Activated CD4-positive, alpha-beta T cell treated with anti-CD3 and anti-CD28 coated beads for 24 hours (primary cell): ENCODE measurements around the gene CASD1.

Source experiments
- DNase-seq, 2 donors: peaks; one replicate each; pipeline ENCODE4 v3.0.0-alpha.2; 2020; ENCODE audit warnings: low read depth in 2 of 2

The CASD1 gene

GRCh38 chr7:94509264-94509886, at the start of gene CASD1:
Gene CASD1 (plus strand): TSS chr7:94509809. CDS start chr7:94510085, 276 bp downstream.
- DNase-seq = peak; percentile 15 to 29

GRCh38 chr7:94466516-94466915, 43.1 kb upstream of the CASD1 start:
- no peak for DNase-seq

DNA sequence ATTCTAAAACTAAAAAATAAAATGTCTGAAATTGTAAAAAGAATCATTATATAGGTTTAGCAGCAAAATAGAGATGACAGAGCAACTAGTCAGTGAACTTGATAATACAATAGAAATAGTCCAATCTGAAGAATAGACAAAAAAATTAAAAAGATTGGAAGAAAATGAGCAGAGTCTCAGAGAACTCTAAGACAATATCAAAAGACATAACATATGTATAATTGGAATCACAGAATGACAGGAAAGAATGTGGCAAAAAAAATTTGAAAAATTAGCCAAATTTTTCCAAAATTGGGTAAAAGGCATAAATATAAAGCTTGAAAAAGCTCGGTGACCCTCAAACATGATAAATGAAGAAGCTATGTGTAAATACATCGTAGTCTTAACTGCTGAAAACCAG, 38.0 kb upstream of the CASD1 start:
- DNase-seq = no peak

- DNase-seq = no peak
Observed at GRCh38 chr7:94472608-94473007, 37.0 kb upstream of the CASD1 start.

DNA sequence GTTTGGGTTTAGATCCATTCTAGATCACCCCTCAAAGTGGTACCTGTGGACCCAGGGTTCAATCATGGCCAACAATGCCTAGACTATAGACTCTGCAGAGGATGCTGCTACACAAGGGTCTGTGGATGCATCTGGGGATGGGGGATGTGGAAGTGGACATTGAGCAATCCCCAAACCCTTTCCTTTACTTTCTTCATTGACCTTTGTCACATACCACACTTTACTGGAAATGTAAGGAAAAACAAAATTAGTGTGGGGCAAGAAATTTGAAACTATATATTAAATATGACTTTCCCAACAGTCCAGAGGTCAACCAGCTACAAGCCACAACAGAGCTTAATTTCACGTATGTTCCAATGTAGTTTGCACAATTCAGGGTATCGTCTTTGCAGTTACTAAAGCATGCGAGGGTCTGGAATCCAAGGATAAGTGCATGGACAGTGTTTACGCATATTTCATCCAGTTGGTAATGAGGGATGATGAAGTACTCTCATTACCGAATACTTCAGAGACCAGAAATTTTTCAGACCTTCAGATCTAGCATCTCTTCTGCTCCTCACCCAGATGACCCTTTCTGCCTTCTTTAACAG, 33.3 kb upstream of the CASD1 start:
- no peak for DNase-seq

DNA sequence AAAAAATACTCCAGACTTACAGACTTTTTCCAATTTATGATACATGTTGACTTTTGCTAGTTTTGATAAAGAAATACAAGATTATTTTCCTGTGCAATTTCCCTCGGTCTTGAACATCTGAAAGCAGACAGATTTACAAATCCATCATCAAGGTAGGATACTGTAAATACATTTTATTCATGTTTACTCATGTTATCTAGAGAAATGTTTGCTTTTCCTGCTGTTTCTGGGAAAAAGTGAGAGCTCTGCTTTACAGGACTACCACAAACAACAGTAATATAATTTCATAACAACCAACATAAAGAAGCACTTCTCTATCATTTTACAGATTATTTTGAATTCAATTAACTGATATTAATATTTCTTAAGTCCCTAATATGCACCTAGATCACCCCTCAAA, 31.7 kb upstream of the CASD1 start:
- DNase-seq = no peak

- no peak for DNase-seq
Observed at GRCh38 chr7:94478648-94479214, 30.9 kb upstream of the CASD1 start.

- DNase-seq = no peak
Observed at GRCh38 chr7:94481279-94481678, 28.3 kb upstream of the CASD1 start.

- DNase-seq = no peak
Observed at GRCh38 chr7:94482796-94483195, 26.8 kb upstream of the CASD1 start.

GRCh38 chr7:94483843-94484242, 25.8 kb upstream of the CASD1 start:
- DNase-seq = no peak

- DNase-seq = no peak
Observed at GRCh38 chr7:94486216-94486615, 23.4 kb upstream of the CASD1 start.

DNA sequence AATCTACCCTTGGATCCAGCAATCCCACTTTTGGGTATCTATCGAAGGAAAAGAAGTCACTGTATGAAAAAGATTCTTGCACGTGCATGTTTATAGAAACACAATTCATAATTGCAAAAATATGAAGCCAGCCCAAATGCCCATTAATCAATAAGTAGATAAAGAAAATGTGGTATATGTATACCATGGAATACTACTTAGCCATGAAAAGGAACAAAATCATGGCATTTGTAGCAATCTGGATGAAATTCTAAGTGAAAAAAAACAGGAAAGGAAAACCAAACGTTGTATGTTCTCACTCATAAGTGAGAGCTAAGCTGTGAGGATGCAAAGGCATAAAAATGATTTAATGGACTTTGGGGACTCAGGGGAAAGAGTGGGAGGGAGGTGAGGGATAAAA, 18.2 kb upstream of the CASD1 start:
- DNase-seq = no peak

DNA sequence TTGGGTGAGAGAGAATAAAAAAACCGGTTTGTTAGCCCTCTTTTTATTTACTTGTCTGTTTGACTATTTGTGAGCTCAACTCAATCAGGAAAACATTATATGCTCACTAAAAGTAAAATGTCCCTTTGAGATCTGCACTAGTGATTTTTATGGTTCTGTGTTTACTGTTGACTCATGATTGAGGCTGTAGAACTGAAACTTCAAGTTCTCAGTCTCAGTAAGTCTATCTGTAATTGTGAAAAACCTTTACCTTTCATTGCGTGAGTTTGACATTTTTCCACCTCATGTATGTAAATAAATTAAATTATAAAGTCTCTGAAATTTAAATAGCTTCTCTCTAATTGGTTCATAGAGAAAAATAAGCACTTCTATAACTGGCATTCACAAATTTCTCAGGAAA, 17.0 kb upstream of the CASD1 start:
- DNase-seq = no peak

- DNase-seq = no peak
Observed at GRCh38 chr7:94497874-94498670, 11.5 kb upstream of the CASD1 start.

- DNase-seq = no peak
Observed at GRCh38 chr7:94498918-94499317, 10.7 kb upstream of the CASD1 start.

GRCh38 chr7:94507462-94507861, 2.1 kb upstream of the CASD1 start:
- no peak for DNase-seq

DNA sequence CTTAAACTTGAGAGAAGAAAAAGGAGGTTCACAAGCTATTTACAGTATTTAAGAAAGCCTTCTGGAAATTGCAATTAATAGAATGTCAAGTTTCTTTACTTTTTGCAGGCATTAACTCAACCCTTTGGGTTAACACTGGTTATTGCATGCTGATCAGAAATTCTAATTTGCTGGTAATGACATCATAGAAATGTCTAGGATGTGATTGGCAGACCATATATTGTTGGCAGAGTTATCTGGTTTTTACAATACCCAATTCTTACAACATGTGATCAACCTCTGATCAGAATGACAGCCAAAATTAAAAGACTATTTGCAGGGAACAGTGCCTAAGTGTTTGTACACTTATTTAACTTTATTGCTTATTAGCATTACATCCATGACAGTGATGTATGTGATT, 1.6 kb upstream of the CASD1 start:
- DNase-seq = no peak

- DNase-seq = peak; percentile 29 to 33
Observed at GRCh38 chr7:94509887-94510581, 425 bp downstream of the CASD1 start.

DNA sequence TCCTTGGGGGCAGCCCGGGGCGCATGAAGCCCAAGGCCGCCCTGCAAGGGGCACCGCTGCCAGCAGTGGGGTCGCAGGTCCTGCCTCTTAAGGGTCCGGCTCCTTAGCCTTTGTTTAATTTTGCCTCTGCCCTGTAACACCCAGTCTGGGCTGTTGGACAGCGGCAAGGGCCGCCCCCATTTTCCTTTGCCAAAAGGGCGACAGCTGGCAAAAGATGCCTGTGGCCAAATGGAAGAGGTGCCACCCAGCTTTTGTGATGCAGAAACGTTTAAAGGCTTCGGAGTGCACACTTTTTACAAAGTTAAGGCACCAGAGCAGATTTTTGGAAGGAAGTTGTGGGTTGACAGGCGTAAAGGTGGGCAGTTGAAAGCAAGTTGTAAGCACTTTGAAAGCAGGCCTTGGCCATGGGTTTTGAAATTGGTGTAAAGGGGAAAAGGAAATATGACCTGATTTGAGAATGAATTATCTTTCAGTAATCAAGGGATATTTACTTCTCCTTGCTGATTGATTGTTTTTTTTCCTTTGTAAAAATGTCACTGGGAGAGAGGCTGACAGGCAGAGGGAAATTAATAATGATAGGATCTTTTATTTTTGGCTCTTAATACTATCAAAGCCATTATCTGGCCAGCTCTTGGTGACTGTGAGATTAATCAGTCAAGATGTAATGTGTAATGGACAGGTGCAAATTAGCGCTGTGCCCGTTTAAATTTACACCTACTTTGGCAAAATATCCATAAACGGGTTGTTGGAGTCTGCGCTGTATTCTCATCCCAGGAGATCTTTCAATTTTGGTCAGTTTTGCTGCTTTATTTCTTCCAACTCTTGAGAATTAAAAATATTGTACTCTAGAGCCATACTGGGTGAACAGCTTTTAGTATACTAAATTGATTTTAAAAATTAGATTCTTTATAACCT, 1.2 kb downstream of the CASD1 start:
- DNase-seq = peak; percentile 6 to 13

DNA sequence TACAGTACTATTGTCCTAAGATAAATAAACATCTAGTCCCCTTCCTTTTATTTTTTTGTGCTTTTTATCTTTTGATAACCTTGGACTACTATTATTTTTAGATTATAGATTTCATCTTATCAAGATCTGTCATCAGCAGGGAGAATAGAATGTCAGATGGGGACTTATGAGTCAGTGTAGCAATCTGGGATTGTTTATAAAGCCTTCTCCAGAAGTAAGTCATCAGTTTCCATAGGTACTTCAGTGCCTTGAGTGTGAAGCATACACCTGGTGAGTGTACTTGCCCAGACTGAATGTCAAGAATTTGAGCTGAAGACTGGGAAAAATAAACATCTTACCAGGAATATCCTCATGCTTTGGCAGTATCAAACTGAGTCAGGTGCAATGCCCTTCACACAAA, 2.1 kb downstream of the CASD1 start:
- DNase-seq = no peak
